Suprapubic skin (tissue), 4 donors: Measurements from ENCODE around the gene LIN54.

Experiments used
- CTCF ChIP-seq, 2 donors: fragments of 200-600 bp in 1 of 2; fragments of 450-650 bp in 1 of 2; sonication (generic) in 1 of 2; IDR thresholded peaks; one replicate each; pipeline ENCODE4 v1.5.1; 2016 to 2019; ENCODE audit warnings: antibody characterized with exemption in 2 of 2, mild to moderate bottlenecking in 1 of 2, moderate library complexity in 1 of 2
- POLR2A ChIP-seq, 2 donors: fragments of 450-650 bp; IDR thresholded peaks; one replicate each; pipeline ENCODE4 v1.6.1; 2017; ENCODE audit warnings: antibody characterized with exemption in 2 of 2, mild to moderate bottlenecking in 2 of 2, moderate library complexity in 2 of 2
- POLR2AphosphoS5 ChIP-seq, 3 donors: sonication (generic); formaldehyde crosslinking; IDR thresholded peaks; one replicate each; pipeline ENCODE4 v1.6.1; 2017; ENCODE audit warnings: antibody characterized with exemption in 3 of 3

- TF ChIP-seq CTCF (IDR thresholded peaks at IDR 0.05) (no peak), POLR2A (IDR thresholded peaks at IDR 0.05) (no peak), POLR2AphosphoS5 (IDR thresholded peaks at IDR 0.05) (no peak)
Observed at GRCh38 chr4:82891707-82892466, 118.7 kb downstream of the LIN54 start.
